Loucy (cell line): ENCODE measurements around the gene ARFGEF3.

Experiments used
- H2AFZ ChIP-seq: fragments of 200-600 bp; sonication (generic); 2 replicates; pipeline ENCODE4 v1.6.0; 2016; ENCODE audit warnings: antibody characterized with exemption, mild to moderate bottlenecking, low read length, moderate library complexity
- H3F3A ChIP-seq: fragments of 200-600 bp; 2 replicates; pipeline ENCODE4 v1.6.0; 2016; ENCODE audit warnings: antibody characterized with exemption, low read depth, mild to moderate bottlenecking
- H3K27me3 ChIP-seq: fragments of 200-600 bp; sonication (generic); 2 replicates; pipeline ENCODE4 v1.6.1; 2014; ENCODE audit warnings: low read length, mild to moderate bottlenecking; ENCODE audit not compliant: insufficient read depth, poor library complexity, severe bottlenecking
- H3K36me3 ChIP-seq: fragments of 200-600 bp; sonication (generic); 2 replicates; pipeline ENCODE4 v1.6.1; 2016; ENCODE audit warnings: low read length; ENCODE audit not compliant: insufficient read depth
- H3K4me1 ChIP-seq: fragments of 200-600 bp; sonication (generic); 2 replicates; pipeline ENCODE4 v1.5.1; 2014; ENCODE audit warnings: low read length, mild to moderate bottlenecking; ENCODE audit not compliant: insufficient read depth, poor library complexity, severe bottlenecking
- H3K4me2 ChIP-seq: fragments of 200-600 bp; sonication (generic); 2 replicates; pipeline ENCODE4 v1.6.0; 2014; ENCODE audit warnings: antibody characterized with exemption, low read length, low read depth, mild to moderate bottlenecking; ENCODE audit not compliant: poor library complexity, severe bottlenecking
- H3K4me3 ChIP-seq: fragments of 200-600 bp; sonication (generic); 2 replicates; pipeline ENCODE4 v1.5.1; 2014; ENCODE audit warnings: low read length, mild to moderate bottlenecking, mixed read lengths; ENCODE audit not compliant: poor library complexity, severe bottlenecking
- H3K79me2 ChIP-seq: fragments of 200-600 bp; sonication (generic); 2 replicates; pipeline ENCODE4 v1.6.1; 2014; ENCODE audit warnings: low read length; ENCODE audit not compliant: insufficient read depth
- H3K9ac ChIP-seq: fragments of 200-600 bp; sonication (generic); 2 replicates; pipeline ENCODE4 v1.6.0; 2014; ENCODE audit warnings: mild to moderate bottlenecking, low read depth, low read length, moderate library complexity; ENCODE audit not compliant: poor library complexity, severe bottlenecking
- H3K9me2 ChIP-seq: fragments of 200-600 bp; sonication (generic); replicated peaks from 2 replicates; pipeline ENCODE4 v1.6.1; 2016; ENCODE audit warnings: low read depth, low read length, mixed read lengths
- H3K9me3 ChIP-seq: fragments of 200-600 bp; sonication (generic); 2 replicates; pipeline ENCODE4 v1.6.1; 2014; ENCODE audit warnings: mild to moderate bottlenecking, antibody characterized with exemption, low read length, low read depth; ENCODE audit not compliant: insufficient read depth
- H4K20me1 ChIP-seq: fragments of 200-600 bp; sonication (generic); 2 replicates; pipeline ENCODE4 v1.6.0; 2014; ENCODE audit warnings: antibody characterized with exemption, low read length, mild to moderate bottlenecking; ENCODE audit not compliant: insufficient read depth, poor library complexity, severe bottlenecking
- CTCF ChIP-seq: fragments of 200-600 bp; sonication (generic); conservative IDR thresholded peaks from 2 replicates; pipeline ENCODE4 v1.5.1; 2014; ENCODE audit warnings: mild to moderate bottlenecking, antibody characterized with exemption, low read length
- EZH2phosphoT487 ChIP-seq: fragments of 200-600 bp; IDR thresholded peaks from 2 replicates; pipeline ENCODE4 v1.6.1; 2018; ENCODE audit warnings: antibody characterized with exemption, mild to moderate bottlenecking, moderate library complexity, borderline replicate concordance

Gene ARFGEF3

GRCh38 chr6:138339024-138339423 lies 177.3 kb downstream of the ARFGEF3 start:
- TF ChIP-seq CTCF (no peak), EZH2phosphoT487 (no peak)
- Histone ChIP-seq H3K4me1 (no peaks in the 10 kb centered on the region), H4K20me1 (no peaks in the 10 kb centered on the region), H3F3A (no peaks in the 10 kb centered on the region), H3K27me3 (peaks cover 9% of the 10 kb centered on the region), H2AFZ (no peak overlapping the region), H3K9me3 (no peaks in the 10 kb centered on the region), H3K79me2 (no peaks in the 10 kb centered on the region), H3K9ac (no peak overlapping the region), H3K36me3 (no peaks in the 10 kb centered on the region), H3K4me3 (no peak overlapping the region), H3K9me2 (no peaks in the 10 kb centered on the region), H3K4me2 (no peak overlapping the region)

GRCh38 chr6:138341176-138341575 lies 179.4 kb downstream of the ARFGEF3 start:
- peaks cover 9% of the 10 kb centered on the region for H3K27me3 ChIP-seq
- no peak overlapping the region for H3K9ac ChIP-seq
- no peak overlapping the region for H2AFZ ChIP-seq
- TF ChIP-seq CTCF (no peak), EZH2phosphoT487 (no peak)
- no peaks in the 10 kb centered on the region for H3K9me3 ChIP-seq
- H3K79me2 ChIP-seq, result no peaks in the 10 kb centered on the region
- no peak overlapping the region for H3K4me2 ChIP-seq
- no peaks in the 10 kb centered on the region for H4K20me1 ChIP-seq
- H3K9me2 ChIP-seq, result no peaks in the 10 kb centered on the region
- H3K4me3 ChIP-seq, result no peak overlapping the region
- H3K4me1 ChIP-seq, result no peaks in the 10 kb centered on the region
- H3F3A ChIP-seq, result no peaks in the 10 kb centered on the region
- no peaks in the 10 kb centered on the region for H3K36me3 ChIP-seq

GRCh38 chr6:138343112-138343511 lies 181.4 kb downstream of the ARFGEF3 start:
- H3K9me2 ChIP-seq, result no peaks in the 10 kb centered on the region
- no peaks in the 10 kb centered on the region for H4K20me1 ChIP-seq
- no peaks in the 10 kb centered on the region for H3F3A ChIP-seq
- H3K36me3 ChIP-seq, result no peaks in the 10 kb centered on the region
- no peak overlapping the region for H3K4me2 ChIP-seq
- no peak overlapping the region for H3K9ac ChIP-seq
- no peaks in the 10 kb centered on the region for H3K79me2 ChIP-seq
- no peaks in the 10 kb centered on the region for H3K4me1 ChIP-seq
- peaks cover 9% of the 10 kb centered on the region for H3K27me3 ChIP-seq
- no peak overlapping the region for H3K4me3 ChIP-seq
- H3K9me3 ChIP-seq, result no peaks in the 10 kb centered on the region
- H2AFZ ChIP-seq, result no peak overlapping the region
- TF ChIP-seq EZH2phosphoT487, result no peak
- TF ChIP-seq CTCF, result no peak
